Neural cell (in vitro differentiated cells): ENCODE results near the gene LOXHD1. TPM values are rescaled to one million over a fixed set of nuclear protein-coding genes. Genes with fewer than 3 reads are reported as not detected.

Experiments used
- H2AFZ ChIP-seq: fragments of 200-600, 300-800 bp; sonication (generic), shearing (Covaris generic); 2 replicates; pipeline ENCODE4 v1.6.0; 2014; ENCODE audit warnings: low read depth, mild to moderate bottlenecking, antibody characterized with exemption, low read length, moderate library complexity
- H3F3A ChIP-seq: fragments of 200-600 bp; shearing (Covaris generic); 2 replicates; pipeline ENCODE4 v1.6.1; 2016; ENCODE audit warnings: mild to moderate bottlenecking, moderate library complexity, mixed read lengths, antibody characterized with exemption, low read length; ENCODE audit not compliant: insufficient read depth, poor library complexity, severe bottlenecking
- H3K27ac ChIP-seq: fragments of 200-600, 300-800 bp; sonication (generic), shearing (Covaris generic); 2 replicates; pipeline ENCODE4 v1.5.1; 2014; ENCODE audit warnings: mild to moderate bottlenecking, low read length, moderate library complexity
- H3K27me3 ChIP-seq: fragments of 300-800, 200-600 bp; sonication (generic), shearing (Covaris generic); 2 replicates; pipeline ENCODE4 v1.6.0; 2014; ENCODE audit warnings: mild to moderate bottlenecking, low read depth, low read length, moderate library complexity; ENCODE audit not compliant: insufficient read depth
- H3K36me3 ChIP-seq: fragments of 300-800, 200-600 bp; sonication (generic), shearing (Covaris generic); 2 replicates; pipeline ENCODE4 v1.5.1; 2014; ENCODE audit warnings: mild to moderate bottlenecking, antibody characterized with exemption, low read length, moderate library complexity; ENCODE audit not compliant: insufficient read depth
- H3K4me2 ChIP-seq: fragments of 300-800, 200-600 bp; sonication (generic), shearing (Covaris generic); 2 replicates; pipeline ENCODE4 v1.6.0; 2014; ENCODE audit warnings: mild to moderate bottlenecking, low read length
- H3K4me3 ChIP-seq: fragments of 300-800, 200-600 bp; sonication (generic), shearing (Covaris generic); 2 replicates; pipeline ENCODE4 v1.5.1; 2014; ENCODE audit warnings: mild to moderate bottlenecking, low read length, moderate library complexity
- H3K79me2 ChIP-seq: fragments of 200-600 bp; shearing (Covaris generic); replicated peaks from 2 replicates; pipeline ENCODE4 v1.6.0; 2014; ENCODE audit warnings: mild to moderate bottlenecking, low read length, moderate library complexity; ENCODE audit not compliant: insufficient read depth
- H3K9ac ChIP-seq: fragments of 300-800, 200-600 bp; sonication (generic), shearing (Covaris generic); 2 replicates; pipeline ENCODE4 v1.6.1; 2016; ENCODE audit warnings: mild to moderate bottlenecking, low read length, mixed read lengths
- H3K9me2 ChIP-seq: fragments of 200-600 bp; shearing (Covaris generic); 2 replicates; pipeline ENCODE4 v1.6.1; 2016; ENCODE audit warnings: mild to moderate bottlenecking, low read length, mixed read lengths; ENCODE audit not compliant: insufficient read depth
- H3K9me3 ChIP-seq: fragments of 200-600, 300-800 bp; sonication (generic), shearing (Covaris generic); 2 replicates; pipeline ENCODE4 v1.6.1; 2016; ENCODE audit warnings: mild to moderate bottlenecking, mixed run types, low read length, moderate library complexity, mixed read lengths
- H4K20me1 ChIP-seq: fragments of 200-600 bp; shearing (Covaris generic); 2 replicates; pipeline ENCODE4 v1.6.1; 2016; ENCODE audit warnings: mild to moderate bottlenecking, mixed run types; ENCODE audit not compliant: insufficient read depth
- CTCF ChIP-seq: fragments of 450-650 bp; IDR thresholded peaks from 2 replicates; pipeline ENCODE4 v1.5.1; 2014; ENCODE audit warnings: antibody characterized with exemption, mild to moderate bottlenecking, moderate library complexity; ENCODE audit not compliant: poor library complexity, severe bottlenecking
- EP300 ChIP-seq: fragments of 450-650 bp; conservative IDR thresholded peaks from 2 replicates; pipeline ENCODE4 v1.6.1; 2014; ENCODE audit warnings: antibody characterized with exemption, mild to moderate bottlenecking, moderate library complexity; ENCODE audit not compliant: poor library complexity, severe bottlenecking
- EZH2 ChIP-seq: fragments of 200-600, 300-800 bp; shearing (Covaris generic), sonication (generic); IDR thresholded peaks from 2 replicates; pipeline ENCODE4 v1.6.1; 2014; ENCODE audit warnings: antibody characterized with exemption, low read length, borderline replicate concordance, mild to moderate bottlenecking; ENCODE audit not compliant: insufficient read depth, poor library complexity, severe bottlenecking
- MXI1 ChIP-seq: fragments of 450-650 bp; conservative IDR thresholded peaks from 2 replicates; pipeline ENCODE4 v1.6.1; 2014; ENCODE audit warnings: antibody characterized with exemption, mild to moderate bottlenecking; ENCODE audit not compliant: poor library complexity, severe bottlenecking
- POLR2AphosphoS5 ChIP-seq: IDR thresholded peaks from 2 replicates; pipeline ENCODE4 v1.6.1; 2012
- RAD21 ChIP-seq: fragments of 450-650 bp; conservative IDR thresholded peaks from 2 replicates; pipeline ENCODE4 v1.6.1; 2014; ENCODE audit warnings: antibody characterized with exemption, mild to moderate bottlenecking, moderate library complexity
- REST ChIP-seq: IDR thresholded peaks from 2 replicates; pipeline ENCODE4 v1.6.1; 2012; ENCODE audit warnings: borderline replicate concordance
- SMC3 ChIP-seq: fragments of 450-650 bp; conservative IDR thresholded peaks from 2 replicates; pipeline ENCODE4 v1.6.1; 2014; ENCODE audit warnings: antibody characterized with exemption, mild to moderate bottlenecking, moderate library complexity; ENCODE audit not compliant: poor library complexity
- TAF1 ChIP-seq: IDR thresholded peaks from 2 replicates; pipeline ENCODE4 v1.6.1; 2012; ENCODE audit warnings: low read depth
- polyA plus RNA-seq: library from polyadenylated mRNA; depleted of rRNA; stranded (reverse); fragments of >200 nt; gene quantifications from 2 replicates; pipeline ENCODE4 v1.2.3, GENCODE V29; 2014

Gene LOXHD1
- polyA plus RNA-seq, 1 donor from 2014 or later: not detected

- H3K36me3 ChIP-seq: no peaks in the 10 kb centered on the region
- no peaks in the 10 kb centered on the region for H3F3A ChIP-seq
- no peak overlapping the region for H2AFZ ChIP-seq
- no peak overlapping the region for H3K27ac ChIP-seq
- H3K9me3 ChIP-seq: no peaks in the 10 kb centered on the region
- H3K9ac ChIP-seq: no peak overlapping the region
- TF ChIP-seq EP300 (no peak), RAD21 (no peak), POLR2AphosphoS5 (no peak), SMC3 (no peak)
- no peaks in the 10 kb centered on the region for H3K27me3 ChIP-seq
- no peak overlapping the region for H3K4me2 ChIP-seq
- H3K9me2 ChIP-seq: no peaks in the 10 kb centered on the region
- H3K4me3 ChIP-seq: no peak overlapping the region
- H3K79me2 ChIP-seq: no peaks in the 10 kb centered on the region
- H4K20me1 ChIP-seq: no peaks in the 10 kb centered on the region
Observed at GRCh38 chr18:46678785-46679399, 21.9 kb upstream of the LOXHD1 start.

GRCh38 chr18:46678041-46678440 lies 21.0 kb upstream of the LOXHD1 start:
- Histone ChIP-seq H3K9me2 (no peaks in the 10 kb centered on the region), H3K36me3 (no peaks in the 10 kb centered on the region), H3K9me3 (no peaks in the 10 kb centered on the region), H3K9ac (no peak overlapping the region), H3K79me2 (no peaks in the 10 kb centered on the region), H3K27ac (no peak overlapping the region), H4K20me1 (no peaks in the 10 kb centered on the region), H3K4me2 (no peak overlapping the region), H2AFZ (no peak overlapping the region), H3K4me3 (no peak overlapping the region), H3F3A (no peaks in the 10 kb centered on the region), H3K27me3 (no peaks in the 10 kb centered on the region)
- no peak for TF ChIP-seq RAD21
- no peak for TF ChIP-seq EP300
- no peak for TF ChIP-seq REST
- TF ChIP-seq MXI1: no peak
- no peak for TF ChIP-seq EZH2
- TF ChIP-seq CTCF: no peak
- no peak for TF ChIP-seq TAF1
- TF ChIP-seq SMC3: no peak
- TF ChIP-seq POLR2AphosphoS5: no peak
